Measurements from ENCODE around the gene LIN28B.
"Not testable (repeated sequence)": the region's sequence is repeated elsewhere in the genome, so short reads cannot be mapped to it uniquely, and the experiment has no call there.

Gene LIN28B

DNA sequence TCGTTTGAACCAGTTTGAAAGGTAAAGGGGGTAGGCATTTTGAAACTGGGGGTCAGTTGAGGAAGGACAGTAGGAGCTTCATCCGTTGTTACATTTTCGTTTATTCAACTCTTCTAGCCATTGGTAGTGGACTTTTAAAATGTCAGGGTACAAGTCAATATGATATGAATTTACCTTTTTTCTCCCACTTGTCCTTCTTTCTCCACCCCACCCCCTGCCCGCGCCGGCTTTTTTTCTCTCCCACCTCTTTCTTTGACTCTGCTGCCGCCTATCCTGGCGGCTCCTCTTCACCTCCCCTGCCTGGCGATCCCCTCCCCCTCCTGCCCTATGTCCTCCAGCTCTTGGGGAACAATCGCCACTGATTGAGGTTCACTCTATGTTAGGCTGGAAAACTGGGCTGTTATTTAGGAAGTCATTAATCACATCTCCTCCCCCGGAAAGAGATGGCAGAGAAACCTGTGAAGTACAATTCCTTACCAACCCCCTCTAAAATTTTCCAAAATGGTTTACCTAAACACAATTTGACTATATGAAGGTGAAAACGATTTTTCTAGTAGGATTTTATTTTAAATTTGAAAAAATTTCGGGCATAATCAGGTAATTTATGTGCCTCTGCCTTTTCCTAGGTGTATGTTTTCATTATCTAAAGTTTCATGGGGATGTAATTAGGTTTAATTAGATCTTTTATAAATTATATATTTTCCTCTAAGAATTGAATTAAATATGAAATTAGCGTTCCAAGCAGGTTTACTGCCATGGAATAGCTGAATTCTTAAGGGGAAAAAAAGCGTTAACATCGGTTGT is 778 bp upstream of the LIN28B start:
- DNase-seq (ENCODE audit: low read depth in 2 of 2), result no peak

DNA sequence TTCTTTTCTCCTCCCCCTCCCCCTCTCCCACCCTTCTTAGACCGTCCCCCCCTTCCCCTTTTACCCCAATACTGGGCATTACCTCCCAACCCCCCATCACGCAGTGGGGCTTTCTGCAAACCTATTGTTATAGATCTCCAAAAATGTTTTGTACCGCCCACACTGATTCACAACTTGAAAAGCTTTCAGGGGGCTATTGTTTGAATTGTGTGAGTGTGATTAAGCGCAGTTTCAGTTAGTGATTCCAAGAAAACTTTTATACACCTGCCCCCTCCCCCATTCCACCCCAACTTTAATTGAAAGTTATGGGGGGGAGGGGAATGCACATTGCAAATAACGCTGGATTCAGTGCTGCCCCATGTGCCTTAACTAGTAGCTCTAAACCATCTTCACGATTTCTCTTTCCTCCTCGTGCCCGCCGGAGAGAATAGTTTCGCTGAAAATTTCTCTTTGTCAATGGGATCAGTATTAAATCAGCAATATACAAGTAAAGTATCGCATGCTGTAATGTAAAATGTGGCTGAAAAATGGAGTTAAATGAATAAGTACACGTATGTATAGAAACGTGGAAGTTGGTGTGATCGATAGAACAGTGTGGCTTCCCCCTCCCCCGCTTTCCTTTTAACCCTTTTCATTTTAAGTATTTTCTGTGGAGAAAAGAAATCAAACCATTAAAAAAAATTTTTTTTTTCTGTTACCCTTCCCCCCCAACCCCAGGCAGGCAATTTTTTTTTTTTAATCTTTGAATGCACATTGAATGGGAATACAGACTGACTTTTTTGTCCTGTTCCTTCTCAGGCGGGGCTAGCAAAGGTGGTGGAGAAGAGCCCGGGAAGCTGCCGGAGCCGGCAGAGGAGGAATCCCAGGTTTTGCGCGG is 632 bp downstream of the LIN28B start:
- no peak for DNase-seq (ENCODE audit: low read depth in 2 of 2)

DNA sequence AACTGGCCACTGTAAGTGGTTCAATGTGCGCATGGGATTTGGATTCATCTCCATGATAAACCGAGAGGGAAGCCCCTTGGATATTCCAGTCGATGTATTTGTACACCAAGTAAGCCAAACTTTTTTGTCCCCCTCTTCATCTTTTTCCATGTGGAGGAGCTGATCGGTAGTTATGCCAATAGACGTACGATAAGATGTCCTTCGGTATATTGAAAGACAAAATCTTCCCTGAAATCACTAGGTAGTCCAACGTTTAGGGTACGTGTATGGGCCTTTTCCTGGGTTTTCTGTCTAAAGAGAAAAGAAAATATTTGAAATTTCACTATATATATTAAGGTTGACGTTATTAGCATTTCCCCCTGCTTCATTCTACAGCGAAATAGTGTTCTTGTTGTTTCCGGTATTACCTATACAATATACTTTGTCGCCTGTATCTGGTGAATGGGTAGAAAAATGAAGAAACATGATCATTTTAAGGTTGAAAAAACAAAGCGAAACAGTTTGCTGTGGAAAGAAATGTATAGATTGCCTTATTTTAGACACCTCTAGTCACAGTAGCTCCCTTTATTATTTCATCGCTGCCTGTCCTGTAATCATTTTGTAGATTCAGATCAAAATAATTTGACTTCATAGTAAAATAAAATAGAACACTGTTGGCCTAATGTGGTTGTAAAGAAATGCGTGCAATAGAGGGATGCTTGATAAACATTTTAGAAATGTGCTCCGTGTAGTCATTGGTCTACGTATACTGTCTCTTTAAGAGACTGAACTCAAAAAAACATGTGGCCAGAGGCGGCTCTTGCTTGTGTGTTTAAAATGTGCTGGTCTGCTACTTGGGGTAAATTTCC is 1.5 kb downstream of the LIN28B start:
- no peak for DNase-seq (ENCODE audit: low read depth in 2 of 2)

DNA sequence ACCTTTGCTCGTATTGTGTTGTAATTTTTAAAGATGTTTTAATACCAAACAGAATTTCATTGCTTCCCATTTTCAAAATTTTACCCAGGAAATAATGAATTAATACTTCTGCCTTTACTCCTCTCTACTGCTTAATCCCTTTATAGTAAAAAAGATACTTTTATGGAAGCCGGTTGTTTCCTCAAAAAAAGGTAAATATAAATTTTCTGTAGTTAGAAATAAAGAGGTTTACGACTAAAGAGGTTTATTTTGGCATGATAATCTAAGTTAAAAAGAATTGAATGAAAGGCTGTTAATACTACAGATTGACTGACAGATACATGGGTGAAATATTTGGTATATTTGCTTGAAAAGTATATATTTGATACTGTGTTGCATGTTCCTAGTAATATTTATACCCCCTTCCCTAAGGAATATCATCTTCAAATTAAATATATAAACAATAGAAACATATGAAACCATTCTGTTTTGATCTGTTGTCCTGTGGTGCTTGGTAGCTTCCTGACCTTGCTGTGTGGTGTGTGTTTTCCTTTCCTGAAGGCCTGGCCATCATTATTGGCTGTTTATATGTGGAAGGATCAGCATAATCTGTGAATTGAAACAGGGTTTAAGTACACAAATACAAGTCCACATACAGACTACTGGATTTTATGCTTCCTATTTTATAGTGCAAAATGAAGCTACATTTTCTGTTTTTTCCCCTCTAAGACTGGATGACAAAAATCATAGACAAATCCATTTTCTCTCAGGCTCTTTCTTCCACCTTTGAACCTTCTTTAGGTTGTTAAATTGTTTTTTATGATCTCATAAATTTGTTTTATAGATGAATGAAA is 2.3 kb downstream of the LIN28B start:
- DNase-seq (ENCODE audit: low read depth in 2 of 2), result no peak

DNA sequence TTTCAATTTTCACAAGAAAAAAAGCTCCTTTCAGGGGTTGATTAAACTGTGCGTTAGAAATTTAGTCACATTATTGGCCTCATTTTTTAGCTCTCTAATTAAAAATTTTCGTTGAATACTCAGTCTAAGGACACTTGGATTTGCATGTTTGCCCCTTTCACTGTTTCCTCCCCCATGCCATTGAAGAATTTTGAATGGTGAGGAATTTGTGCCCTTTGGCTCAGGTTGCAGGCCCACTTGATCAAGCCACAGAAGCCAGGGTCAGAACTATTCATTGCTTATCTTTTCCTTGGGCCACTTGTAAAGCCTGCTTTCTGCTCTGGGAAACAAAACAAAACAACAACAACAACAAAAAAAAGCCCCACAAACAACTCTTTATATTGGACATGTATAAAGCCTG is 12.2 kb downstream of the LIN28B start:
- no peak for DNase-seq (ENCODE audit: low read depth in 2 of 2)

DNA sequence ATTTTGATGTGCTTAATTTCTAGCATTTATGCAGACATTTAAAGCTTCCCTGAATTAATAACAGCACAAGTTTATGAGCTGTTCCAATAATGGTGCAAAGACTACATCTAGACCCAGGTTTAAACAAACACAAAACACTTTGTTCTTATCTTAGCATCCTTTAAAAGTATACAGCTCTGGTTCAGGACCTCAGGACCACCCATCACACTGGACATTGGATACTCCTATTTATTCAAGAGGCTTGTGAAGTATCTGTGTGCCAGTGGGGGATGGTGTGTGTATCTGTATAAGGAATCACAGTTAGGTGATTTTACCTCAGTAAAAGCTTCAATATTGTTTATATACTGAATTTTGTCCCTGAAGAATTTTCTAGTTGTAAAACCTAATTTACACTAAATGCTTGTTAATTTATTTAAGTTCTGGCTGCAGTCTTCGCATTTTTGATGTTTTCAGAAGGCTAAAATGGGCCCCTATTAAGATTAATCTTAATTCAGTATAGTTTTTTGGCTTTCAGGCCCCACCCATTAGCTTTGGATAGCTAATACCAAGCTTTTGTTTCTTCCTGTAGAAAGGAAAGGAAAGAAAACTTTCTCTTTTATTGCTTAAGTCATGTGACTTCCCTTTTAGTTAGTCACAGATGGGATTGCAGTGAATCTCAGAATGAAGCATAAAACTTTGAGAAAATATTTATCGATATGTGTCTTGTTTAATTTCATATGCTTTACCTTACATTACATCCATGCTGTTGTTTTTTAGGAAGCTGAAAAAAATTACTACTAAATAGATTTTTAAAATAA is 13.1 kb downstream of the LIN28B start:
- DNase-seq (ENCODE audit: low read depth in 2 of 2), result no peak

DNA sequence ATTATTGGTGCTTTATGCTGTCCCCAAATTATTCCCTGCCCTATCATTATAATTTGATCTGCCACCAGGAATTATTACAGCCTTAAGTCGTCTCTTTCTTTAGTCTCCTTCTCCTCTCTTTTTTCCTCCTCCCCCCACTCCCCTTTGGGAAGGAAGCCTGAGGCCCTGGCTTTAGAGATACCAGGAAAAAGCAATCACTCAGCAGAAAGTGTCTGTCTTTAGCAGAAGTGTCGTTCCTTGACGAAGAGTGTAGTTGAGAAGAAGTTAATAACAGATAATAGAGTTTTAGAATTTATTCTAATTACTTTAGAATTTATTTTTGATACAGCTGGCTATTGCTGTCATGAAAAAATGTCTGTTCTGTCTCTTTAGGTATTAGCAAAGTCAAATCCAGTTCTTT is 16.5 kb downstream of the LIN28B start:
- no peak for DNase-seq (ENCODE audit: low read depth in 2 of 2)

DNA sequence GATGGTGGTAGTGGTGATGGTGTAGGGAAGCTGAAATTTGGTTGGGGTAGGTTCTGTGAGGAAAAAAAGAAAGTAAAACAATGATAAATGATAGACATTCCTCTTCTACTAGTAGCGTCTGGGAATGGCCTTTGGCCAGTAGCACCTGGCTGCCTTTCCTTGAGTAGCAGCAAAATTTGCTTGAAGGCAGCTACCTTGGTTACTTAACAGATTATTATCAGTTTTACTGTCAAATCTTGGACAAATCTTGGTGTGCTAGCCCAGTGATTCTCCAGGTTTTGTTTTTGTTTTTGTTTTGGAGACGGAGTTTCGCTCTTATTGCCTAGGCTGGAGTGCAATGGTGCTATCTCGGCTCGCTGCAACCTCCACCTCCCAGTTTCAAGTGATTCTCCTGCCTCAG is 26.4 kb downstream of the LIN28B start:
- DNase-seq (ENCODE audit: low read depth in 2 of 2), result no peak

DNA sequence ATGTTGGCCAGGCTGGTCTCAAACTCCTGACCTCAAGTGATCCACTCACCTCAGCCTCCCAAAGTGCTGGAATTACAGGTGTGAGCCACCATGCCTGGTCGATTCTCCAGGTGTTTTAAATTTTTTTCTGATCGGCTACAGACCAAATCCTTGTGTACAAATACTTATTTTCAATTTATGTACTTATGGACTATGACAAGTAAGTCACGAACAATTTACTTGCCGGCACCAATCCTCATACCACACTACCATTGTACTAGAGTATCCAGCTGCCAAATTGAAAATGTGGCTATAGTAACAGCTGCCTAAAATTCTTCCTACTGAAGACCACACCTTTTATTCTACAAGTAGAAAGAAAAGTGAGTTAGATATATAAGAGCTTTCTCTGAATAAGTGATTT is 26.9 kb downstream of the LIN28B start:
- DNase-seq (ENCODE audit: low read depth in 2 of 2), result no peak

DNA sequence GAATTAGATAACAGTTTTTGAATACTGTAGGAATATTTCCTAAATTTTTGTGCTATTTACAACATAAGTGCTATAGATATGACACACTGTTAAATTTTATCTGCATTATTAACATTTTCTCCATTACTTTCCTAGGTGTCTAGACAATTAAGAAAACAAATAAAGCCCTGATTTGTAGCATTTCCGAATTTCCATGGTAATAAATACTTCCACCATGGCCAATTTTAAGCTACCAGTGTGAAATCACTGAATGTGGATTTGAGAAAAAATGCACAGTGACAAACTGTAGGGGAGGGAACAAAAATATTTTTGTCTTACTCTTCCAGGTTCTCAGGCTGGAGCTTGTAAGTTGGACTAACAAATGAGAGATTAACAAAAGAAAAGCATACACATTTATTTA is 27.9 kb downstream of the LIN28B start:
- no peak for DNase-seq (ENCODE audit: low read depth in 2 of 2)

DNA sequence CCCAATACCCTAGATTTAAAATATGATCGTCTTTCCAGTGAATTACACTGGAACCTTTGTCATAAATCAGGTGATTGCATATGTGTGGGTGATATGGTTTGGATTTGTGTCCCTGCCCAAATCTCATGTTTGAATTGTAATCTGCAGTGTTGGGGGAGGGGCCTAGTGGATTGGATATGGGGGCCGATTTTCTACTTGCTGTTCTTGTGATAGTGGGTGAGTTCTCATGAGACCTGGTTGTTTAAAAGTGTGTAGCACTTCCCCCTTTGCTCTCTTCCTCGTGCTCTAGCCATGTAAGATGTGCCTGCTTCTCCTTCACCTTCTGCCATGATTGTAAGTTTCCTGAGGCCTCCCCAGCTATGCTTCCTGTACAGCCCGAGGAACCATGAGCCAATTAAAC is 29.0 kb downstream of the LIN28B start:
- DNase-seq (ENCODE audit: low read depth in 2 of 2), result not testable (repeated sequence)

DNA sequence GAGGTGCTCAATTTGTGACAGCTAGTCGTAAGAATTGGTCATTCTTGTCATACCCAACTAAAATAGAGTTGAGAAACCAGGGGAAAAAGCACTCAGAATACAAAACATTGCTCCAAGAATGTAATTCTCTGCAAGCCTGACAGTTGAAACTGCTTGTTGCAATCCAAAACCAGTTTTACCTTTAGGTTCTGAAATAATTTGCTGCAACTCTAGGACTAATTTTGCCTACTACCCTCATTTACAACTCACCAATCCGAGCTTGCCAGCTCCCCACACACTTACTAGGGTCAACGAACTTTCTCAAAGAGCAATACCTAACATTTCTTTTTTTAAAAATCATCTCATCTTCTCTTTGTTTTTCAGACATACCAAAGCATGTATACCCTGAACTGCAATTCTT is 29.7 kb downstream of the LIN28B start:
- DNase-seq (ENCODE audit: low read depth in 2 of 2), result no peak

DNA sequence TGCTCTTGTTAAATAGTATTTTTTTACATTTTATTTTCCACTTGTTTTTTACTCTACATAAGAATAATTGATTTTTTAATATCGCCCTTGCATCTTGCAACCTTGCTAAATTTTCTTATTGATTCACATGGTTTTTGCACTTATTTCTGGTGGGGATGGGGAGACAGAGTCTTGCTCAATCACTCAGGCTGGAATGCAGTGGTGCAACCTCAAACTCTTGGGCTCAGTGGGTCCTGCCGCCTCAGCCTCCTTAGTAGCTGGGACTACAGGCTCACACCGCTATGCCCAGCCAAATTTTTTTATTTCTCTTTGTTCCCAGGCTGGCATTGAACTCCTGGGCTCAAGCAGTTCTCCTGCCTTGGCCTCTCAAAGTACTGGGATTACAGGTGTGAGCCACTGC is 30.3 kb downstream of the LIN28B start:
- DNase-seq (ENCODE audit: low read depth in 2 of 2), result no peak

DNA sequence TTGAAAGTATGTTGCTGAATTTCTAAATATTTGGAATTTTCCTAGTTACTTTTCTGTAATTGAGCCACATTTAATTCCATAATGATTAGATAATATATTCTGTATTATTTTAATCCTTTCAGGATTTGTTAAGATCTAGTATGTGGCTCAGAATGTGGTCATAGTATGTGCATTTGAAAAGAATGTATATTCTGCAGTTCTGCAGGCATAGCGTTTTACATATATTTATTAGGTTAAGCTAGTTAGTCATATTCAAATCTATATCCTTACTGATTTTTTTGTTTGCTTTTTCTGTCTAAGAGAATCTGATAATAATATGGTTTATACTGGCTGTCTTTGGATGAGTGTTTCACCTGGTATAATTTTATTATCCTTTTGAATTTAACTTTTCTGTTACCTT is 33.2 kb downstream of the LIN28B start:
- DNase-seq (ENCODE audit: low read depth in 2 of 2), result no peak

DNA sequence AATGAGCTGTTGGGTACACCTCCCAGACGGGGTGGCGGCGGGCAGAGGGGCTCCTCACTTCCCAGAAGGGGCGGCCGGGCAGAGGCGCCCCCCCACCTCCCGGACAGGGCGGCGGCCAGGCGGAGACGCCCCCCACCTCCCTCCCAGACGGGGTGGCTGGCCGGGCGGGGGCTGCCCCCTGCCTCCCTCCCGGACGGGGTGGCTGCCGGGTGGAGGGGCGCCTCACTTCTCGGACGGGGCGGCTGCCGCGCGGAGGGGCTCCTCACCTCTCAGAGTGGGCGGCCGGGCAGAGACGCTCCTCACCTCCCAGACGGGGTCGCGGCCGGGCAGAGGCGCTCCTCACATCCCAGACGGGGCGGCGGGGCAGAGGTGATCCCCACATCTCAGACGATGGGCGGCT is 34.2 kb downstream of the LIN28B start:
- not testable (repeated sequence) for DNase-seq (ENCODE audit: low read depth in 2 of 2)

DNA sequence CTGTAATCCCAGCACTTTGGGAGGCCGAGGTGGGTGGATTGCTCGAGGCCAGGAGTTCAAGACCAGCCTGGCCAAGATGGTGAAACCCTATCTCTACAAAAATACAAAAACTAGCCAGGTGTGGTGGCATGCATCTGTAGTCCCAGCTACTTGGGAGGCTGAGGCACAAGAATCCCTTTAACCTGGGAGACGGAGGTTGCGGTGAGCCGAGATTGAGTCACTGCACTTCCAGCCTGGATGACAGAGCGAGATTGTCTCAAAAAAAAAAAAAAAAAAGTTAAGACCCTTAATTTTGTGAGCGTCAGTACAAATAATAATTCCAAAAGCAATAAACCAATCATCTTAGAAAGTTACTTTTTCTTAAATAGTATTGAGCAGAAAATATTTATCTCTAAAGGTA is 36.7 kb downstream of the LIN28B start:
- not testable (repeated sequence) for DNase-seq (ENCODE audit: low read depth in 2 of 2)

DNA sequence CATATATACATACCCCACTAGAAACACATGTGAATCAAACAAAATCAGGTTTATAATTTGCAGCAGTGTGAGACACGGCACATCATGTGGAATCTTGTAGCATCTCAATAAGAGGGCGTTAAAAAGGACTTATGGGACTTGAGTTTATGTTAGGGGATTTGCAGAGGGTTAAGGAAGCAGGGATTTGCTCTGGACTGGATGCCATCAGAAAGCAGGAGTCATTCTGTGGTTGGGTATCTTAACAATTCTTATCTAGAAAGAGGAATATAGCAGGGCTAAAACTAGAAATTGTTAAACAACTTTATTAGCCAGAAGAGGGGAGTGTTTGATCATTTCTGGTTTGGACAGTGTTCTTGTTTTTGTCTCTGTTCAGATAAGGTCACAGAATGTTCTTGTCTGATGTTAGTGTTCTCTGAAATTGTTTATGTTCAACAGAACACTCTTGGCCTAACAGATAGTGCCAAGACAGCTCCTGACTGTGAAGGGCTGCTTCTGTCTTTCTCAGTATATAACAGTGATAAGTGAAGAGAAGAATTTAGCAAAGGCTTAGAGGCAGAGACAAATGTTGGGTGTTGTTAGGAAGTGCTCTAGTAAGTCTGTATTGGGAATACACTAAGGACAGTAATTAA is 39.2 kb downstream of the LIN28B start:
- no peak for DNase-seq (ENCODE audit: low read depth in 2 of 2)

DNA sequence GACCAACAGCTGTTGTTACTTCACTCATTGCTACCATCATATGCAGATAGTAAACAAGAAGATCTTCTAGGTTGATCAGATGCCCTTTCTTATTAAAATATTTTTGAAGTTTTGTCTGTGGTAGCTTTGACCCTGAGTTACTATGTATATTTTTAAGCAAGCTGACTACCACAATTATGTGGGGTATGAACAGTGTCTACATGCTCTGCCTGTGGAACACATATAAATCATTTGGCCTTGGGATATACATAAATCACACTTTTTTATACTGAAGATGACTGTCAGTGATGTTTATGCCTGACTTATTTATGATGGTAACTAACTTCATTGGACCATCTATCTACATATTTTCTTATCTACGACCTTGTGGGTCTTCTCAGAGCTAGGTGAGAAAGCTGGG is 44.2 kb downstream of the LIN28B start:
- DNase-seq (ENCODE audit: low read depth in 2 of 2), result no peak

DNA sequence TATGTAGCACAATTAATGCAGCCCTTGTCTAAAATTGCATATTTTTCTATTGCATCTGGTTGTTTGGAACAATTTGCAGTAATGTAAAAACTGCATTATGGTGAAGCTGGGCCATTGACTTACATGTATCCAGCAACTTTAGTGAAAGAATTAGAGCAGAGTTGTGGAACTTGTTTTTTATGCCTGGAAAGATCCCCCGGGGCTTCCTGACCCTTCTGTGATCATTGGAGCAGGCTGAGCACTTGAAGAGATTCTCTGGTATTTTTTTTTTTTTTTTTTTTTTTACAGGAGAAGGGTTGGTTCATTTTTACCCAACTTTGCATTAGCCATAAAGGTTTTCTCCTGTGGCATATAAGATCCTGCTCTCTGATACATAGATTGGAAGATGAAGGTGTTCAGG is 45.0 kb downstream of the LIN28B start:
- DNase-seq (ENCODE audit: low read depth in 2 of 2), result no peak

DNA sequence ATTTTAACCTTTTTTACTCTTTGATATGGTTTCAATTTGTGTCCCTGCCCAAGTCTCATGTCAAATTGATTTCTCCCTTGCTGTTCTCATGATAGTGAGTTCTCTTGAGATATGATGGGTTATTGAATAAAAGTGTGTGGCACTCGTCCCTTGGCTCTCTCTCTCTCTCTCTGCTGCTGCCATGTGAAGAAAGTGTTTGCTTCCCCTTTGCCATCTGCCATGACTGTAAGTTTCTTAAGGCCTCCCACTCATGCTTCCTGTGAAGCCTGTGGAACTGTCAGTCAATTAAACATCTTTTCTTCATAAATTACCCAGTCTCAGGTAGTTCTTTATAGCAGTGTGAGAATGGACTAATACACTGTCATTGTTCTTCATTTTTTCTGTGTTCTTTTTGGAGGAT is 48.5 kb downstream of the LIN28B start:
- DNase-seq (ENCODE audit: low read depth in 2 of 2), result no peak
